Measurements from ENCODE around the gene LONRF3. TPM values are rescaled to one million over a fixed set of nuclear protein-coding genes. Genes with fewer than 3 reads are reported as not detected.

The LONRF3 gene
- 2.6 to 3.3 TPM (median 3.1 TPM) in 5 replicates for total RNA-seq (2022; extraction: Qiagen RNA extraction)

DNA sequence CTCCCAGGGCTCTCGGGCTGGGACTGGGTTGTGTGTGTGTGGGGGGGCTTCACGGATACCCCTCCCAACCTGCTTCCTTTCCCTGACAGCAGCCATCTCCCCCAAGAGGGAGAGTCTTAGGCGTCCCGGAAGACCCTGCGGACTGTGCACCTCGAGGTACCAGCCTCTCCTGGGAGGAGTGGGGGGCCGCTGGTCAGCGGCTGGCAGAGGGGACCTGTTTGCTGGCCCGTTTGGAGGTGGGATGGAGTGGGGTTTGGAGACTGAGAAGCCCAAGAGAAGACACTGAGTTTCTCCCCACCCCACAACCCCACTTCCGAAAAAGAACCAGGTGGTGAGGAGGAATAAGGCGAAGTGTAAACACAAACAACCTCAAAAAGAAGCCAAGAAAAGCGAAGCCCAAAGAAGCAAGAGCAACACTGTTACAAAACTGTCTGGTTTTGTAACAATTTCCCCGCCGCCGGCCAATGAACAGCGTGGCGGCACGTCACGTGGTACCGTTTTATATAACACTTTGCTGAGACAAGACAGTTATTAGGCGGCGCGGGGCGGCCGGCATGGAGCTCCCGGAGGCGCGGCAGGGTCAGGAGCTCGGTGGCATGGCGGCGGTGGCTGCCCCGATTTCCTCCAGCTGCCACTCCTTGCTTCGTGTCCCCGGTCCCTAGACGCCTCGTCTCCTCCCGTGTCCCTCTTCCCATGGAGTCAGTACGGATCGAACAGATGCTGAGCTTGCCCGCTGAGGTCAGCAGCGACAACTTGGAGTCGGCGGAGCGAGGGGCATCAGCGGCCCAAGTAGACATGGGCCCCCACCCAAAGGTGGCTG, at the start of gene LONRF3:
LONRF3 (plus strand) TSS at position 531 of the 820 bp plus-strand sequence; CDS start at position 694, 163 bp downstream.

Other genes with a start within 250 kb of the LONRF3 start
- 49.5 to 68.4 TPM (median 59.5 TPM) in 5 replicates for gene IL13RA1, start 247.0 kb upstream of the LONRF3 start, total RNA-seq (2022; extraction: Qiagen RNA extraction)
- 0.14 to 0.22 TPM (median 0.21 TPM) in 5 replicates for gene ZCCHC12, start 150.8 kb upstream of the LONRF3 start, total RNA-seq (2022; extraction: Qiagen RNA extraction)
- not detected in 5 replicates for gene CT47C1, start 98.4 kb downstream of the LONRF3 start, total RNA-seq (2022; extraction: Qiagen RNA extraction)
- 0.01 to 0.03 TPM (median 0.02 TPM) in 4 of 5 replicates, not detected in the other for gene KIAA1210, start 153.2 kb downstream of the LONRF3 start, total RNA-seq (2022; extraction: Qiagen RNA extraction)

Data from A549 treated with AZD2906 at 1 μM for 4 hours (cell line).